Measurements from ENCODE around the gene EMX2.
"Not testable (repeated sequence)": the region's sequence is repeated elsewhere in the genome, so short reads cannot be mapped to it uniquely, and the experiment has no call there.

EMX2 gene

DNA sequence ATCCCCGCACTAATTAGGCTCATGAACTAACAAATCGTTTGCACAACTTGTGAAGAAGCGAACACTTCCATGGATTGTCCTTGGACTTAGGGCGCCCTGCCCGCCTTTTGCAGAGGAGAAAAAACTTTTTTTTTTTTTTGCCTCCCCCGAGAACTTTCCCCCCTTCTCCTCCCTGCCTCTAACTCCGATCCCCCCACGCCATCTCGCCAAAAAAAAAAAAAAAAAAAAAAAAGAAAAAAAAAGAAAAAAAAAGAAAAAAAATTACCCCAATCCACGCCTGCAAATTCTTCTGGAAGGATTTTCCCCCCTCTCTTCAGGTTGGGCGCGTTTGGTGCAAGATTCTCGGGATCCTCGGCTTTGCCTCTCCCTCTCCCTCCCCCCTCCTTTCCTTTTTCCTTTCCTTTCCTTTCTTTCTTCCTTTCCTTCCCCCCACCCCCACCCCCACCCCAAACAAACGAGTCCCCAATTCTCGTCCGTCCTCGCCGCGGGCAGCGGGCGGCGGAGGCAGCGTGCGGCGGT lies at the start of gene EMX2:
Gene EMX2, plus strand, starts transcription at position 41 of the 519 bp plus-strand sequence. CDS start 522 bp downstream, outside the sequence.
- DNase-seq, result no peak

DNA sequence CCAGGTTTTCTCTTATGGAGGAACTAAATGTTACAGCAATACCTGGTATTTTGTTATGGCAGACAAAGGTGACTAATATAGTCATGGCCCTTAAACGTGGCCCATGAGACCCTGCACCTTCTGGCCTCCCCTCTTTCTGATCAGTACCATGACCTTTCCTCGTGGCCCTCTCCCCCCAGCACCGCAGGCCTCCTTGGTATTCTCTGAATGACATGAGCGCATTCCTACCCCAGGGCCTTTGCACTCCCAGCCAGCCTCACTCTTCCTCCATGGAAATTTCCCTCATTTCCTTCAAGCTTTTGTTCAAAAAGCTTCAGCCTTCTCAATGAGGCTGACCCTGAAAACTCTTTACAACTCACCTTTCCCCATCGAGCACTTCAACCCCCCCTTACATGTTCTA lies 46.5 kb upstream of the EMX2 start:
- no peak for DNase-seq

DNA sequence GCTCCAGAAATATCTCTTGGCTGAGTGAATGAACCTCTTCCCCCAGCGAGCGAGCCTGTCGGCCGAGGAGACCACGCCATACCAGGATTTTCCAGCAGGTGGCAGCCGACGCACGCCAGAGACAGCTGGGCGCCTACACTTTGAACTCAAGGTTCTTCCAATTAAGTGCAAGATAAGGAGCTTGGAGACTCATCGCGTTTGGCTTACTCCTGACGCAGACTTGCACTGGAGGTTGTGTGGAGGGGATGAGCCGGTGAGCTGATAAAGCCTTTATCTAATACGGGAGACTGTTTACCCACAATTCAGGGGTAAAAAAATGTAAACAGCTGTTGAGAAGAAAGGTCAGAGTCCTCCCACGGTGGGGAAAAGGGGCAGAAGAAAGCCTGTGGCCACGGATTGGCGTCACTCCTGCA lies 45.9 kb upstream of the EMX2 start:
- peak; percentile 2 for DNase-seq

DNA sequence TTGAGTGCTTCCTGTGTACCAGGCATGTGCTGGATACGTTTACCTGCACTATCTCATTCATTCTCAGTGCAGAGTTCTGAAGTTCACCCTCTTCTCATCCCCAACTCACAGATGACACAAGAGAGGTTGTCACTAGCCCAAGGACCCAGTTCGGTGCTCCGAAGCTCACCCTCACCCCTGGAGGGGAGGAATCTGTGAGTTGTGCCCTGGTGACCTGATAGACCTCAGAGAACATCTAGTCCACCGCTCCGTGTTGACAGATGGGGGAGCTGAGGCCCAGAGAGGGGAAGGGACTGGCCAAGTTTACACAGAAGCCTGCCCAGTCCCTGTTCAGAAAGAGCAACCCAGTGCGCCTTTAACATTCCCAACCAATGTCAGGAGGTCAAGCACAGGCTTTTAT lies 44.8 kb upstream of the EMX2 start:
- no peak for DNase-seq

GRCh38 chr10:117499248-117500105 lies 43.1 kb upstream of the EMX2 start:
- DNase-seq, result no peak

GRCh38 chr10:117500456-117500855 lies 42.1 kb upstream of the EMX2 start:
- DNase-seq, result no peak

GRCh38 chr10:117501460-117502035 lies 41.0 kb upstream of the EMX2 start:
- no peak for DNase-seq

DNA sequence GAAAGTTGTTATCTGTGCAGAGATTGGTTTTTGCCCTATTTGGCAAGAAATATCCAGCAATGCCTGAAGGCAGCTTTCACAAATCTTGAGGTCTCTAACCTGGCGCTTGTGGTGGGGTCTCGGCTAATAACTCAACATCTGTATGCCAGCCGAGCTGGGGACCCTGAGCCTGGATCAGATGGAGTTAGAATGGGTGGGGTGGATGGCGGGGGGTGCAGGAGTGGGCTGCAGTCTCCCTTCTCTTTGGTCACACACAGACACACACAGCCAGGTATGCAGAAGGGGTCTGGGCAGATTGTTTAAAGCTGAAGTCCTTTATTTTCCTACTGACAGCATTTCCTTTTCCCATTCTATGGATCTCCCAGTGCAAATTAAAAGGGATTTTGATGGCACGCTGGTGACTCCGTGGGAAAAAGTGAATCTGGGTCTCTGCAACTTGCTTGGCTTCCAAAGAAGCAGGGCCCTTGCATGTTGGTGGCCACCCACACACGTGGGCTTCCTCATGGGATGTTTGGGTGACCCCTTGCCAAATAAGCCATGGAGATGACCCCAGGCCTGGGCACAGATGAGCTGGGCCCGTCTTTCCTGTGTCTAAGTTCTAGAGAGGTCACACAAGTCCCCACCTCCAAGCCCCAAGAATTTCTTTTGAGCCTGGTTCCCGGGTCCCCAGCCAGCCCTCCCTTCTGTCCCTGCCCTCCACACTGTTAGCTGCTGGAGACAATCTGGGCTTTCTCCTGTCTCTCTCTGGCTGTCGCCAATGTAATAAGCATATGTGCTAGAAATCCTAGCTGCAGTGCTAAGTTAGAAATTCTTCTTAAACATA lies 39.9 kb upstream of the EMX2 start:
- DNase-seq, result no peak

GRCh38 chr10:117503244-117504205 lies 39.0 kb upstream of the EMX2 start:
- no peak for DNase-seq

DNA sequence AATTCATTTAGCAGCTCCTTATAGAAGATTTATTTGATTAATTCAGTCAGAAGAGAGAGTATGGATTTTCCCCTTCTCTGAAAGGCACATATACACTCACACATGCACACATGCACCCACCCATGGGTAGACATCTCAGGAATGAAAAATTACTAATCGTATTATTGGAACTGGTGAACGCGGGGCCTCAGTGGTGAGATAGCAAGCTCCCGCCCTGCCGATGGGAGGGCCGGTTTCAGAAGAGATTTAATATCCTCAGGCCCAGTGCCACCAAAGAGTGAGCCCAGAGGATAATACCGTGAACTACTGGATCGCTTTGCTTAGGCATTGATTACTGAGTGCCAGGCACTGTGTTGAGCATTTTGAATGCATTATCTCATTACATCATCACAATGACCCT lies 38.0 kb upstream of the EMX2 start:
- DNase-seq, result no peak

GRCh38 chr10:117507081-117507480 lies 35.5 kb upstream of the EMX2 start:
- not testable (repeated sequence) for DNase-seq

DNA sequence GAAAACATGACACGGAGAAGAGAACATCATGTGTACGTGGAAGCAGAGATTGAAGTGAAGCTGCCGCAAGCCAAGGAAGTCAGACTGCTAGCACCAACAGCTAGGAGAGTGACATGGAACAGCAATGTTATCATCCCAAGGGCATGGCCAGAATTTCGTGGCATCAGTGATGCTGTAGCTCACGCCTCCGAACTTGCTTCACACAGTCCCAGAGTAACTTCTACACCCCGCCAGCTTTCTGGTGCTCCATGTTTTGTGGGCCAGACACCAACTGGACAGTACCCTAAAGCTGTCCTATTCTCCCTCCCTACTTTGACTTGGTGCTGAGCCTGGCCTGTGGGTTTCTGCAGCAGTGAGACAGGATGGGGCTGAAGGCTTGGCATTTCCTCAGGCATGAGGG lies 33.0 kb upstream of the EMX2 start:
- no peak for DNase-seq

DNA sequence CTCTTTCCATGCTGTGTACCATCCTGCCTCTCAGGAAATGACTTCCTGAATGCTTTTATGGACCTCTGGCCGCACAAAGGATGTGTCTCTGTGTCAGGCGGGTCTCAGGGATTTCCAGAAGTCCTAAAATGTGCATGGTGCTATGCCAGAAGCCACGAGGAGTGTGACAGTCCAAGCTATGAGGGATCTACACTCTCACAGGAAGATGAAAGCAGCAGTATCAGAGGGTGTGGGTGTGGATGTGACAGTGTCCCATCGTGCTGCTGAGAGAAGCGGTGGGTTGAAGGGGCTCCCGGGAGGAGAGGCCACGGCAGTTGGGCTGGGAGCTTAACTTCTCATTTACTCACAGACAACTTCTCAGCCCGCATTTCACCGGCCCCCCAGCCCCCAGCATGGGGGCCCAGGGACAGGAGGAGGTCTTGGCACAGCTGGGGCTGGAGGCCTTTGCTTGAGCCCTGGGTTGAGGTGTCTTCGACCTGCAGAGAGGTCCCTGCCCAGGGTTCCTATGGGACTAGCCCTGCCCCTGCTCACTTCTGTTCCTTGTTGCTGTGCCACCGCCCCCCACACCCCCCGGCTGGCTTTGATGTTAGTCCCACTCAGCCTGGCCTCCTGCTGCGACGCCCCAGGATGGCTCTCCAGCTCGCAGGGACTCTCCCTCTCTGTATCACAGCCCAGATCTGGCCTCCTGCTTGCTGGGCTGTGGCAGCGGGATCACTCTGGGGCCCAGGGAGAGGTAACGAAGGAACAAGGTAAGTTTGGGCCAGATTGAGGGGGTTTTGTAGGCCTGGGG lies 30.8 kb upstream of the EMX2 start:
- no peak for DNase-seq

GRCh38 chr10:117514971-117515370 lies 27.6 kb upstream of the EMX2 start:
- no peak for DNase-seq

DNA sequence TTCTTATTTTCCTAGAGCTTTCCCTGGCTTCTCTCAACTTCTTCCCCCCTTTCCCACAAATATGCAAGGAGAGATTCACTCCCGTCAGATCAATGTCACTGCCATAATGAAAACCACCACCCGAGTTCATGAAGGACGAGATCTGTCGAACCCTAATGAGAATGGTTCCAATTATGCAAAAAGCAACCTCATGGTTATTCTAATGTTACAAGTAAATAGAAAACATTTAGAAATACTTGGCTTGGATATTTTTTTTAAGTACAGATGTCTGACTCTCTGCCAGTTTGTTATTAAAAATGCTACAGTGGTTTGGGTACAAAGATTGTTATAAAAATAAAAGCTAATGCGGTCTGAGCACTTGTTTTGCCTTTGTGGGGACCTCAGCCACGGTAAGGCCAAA lies 25.9 kb upstream of the EMX2 start:
- no peak for DNase-seq

DNA sequence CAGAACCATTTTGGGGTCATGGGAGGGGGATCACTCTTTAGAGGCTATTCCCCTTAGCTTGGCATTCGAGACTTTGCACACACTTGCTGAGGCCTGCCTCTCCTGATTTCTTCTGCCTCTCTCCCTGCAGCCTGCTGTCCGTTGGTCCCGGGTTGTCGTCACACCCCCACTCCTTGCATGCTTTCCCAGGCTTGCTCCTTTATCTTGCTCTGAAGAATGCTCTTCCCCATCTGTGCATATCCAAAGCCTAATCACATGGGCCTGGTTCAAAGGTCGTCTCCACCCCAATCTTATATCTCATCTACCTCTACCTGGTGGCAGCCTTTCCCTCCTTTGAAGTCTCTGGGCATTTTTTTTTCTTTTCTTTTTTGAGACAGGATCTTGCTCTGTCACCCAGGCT lies 24.3 kb upstream of the EMX2 start:
- DNase-seq, result no peak

DNA sequence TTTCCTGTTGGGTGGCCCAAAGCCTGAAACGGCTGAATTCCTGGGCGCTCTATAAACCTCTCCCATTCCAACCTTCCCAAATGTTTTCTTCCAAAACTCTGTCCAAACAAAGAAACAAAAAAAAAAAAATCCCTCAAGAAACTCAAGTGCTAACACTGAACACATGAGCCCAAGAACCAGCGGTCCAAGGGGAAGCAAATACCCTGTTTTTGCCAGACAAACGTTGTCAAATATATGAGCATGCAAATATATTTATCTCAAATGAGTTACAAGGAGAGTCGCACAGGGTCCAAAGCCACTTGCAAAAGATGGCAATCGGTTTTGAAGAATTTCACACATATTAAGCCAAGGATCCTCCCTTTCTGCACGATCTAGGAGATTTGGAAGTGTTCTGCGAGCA lies 23.3 kb upstream of the EMX2 start:
- DNase-seq, result no peak

DNA sequence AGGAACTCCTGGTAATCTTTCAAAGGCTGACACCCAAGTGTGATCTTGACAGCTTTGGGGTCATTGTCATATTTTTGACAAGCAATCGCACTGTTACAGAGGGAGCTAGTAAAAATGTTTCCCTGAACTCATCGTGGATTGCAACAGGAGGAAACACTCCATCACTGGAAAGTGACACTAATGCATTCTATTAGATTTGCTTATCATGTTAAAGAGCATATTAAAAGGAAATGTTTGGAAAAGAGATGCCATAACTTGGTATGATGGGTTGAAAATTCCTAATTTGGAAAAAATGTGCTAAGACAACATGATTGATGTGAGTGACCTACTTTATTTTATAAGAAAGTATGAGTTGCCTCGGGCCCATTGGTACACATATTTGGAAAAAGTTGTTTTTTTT lies 22.7 kb upstream of the EMX2 start:
- no peak for DNase-seq

GRCh38 chr10:117530791-117531190 lies 11.8 kb upstream of the EMX2 start:
- no peak for DNase-seq

GRCh38 chr10:117531371-117532002 lies 11.1 kb upstream of the EMX2 start:
- DNase-seq, result no peak

DNA sequence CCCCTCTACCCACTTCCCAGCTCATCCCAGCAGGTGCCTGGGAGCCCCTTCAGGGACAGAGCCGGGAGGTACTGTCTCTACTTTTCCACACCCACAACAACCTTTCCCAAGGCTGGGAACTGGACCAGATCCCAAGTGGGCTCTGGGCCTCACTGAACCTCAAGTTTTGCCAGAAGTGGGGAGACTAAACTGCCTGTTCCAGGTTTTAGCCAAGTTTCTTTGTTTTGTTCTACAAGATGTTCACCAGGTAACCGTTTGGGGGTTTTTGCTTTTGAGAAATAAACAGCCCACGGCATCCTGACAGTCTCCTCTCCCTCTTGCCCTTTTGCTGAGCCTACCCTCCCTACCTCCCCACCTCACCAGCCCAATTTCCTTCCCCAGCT lies 10.6 kb upstream of the EMX2 start:
- DNase-seq, result no peak
